Endodermal cell (in vitro differentiated cells): ENCODE measurements around the gene TUBB3. TPM values are rescaled to one million over a fixed set of nuclear protein-coding genes. Genes with fewer than 3 reads are reported as not detected.

Experiments
- DNase-seq: peaks from one replicate; pipeline ENCODE4 v3.0.0-alpha.2; 2017
- H3K27ac ChIP-seq: 2 replicates; pipeline ENCODE4 v1.5.1; 2013; ENCODE audit warnings: mild to moderate bottlenecking, low read depth, low read length, moderate library complexity
- H3K27me3 ChIP-seq: 2 replicates; pipeline ENCODE4 v1.6.1; 2013; ENCODE audit warnings: mild to moderate bottlenecking, low read length, moderate library complexity; ENCODE audit not compliant: insufficient read depth, control insufficient read depth, poor library complexity, severe bottlenecking
- H3K36me3 ChIP-seq: 2 replicates; pipeline ENCODE4 v1.7.0; 2013; ENCODE audit warnings: mild to moderate bottlenecking, low read length, moderate library complexity; ENCODE audit not compliant: control insufficient read depth, insufficient read depth
- H3K4me1 ChIP-seq: one replicate; pipeline ENCODE4 v1.7.0; 2013; ENCODE audit warnings: low read length; ENCODE audit not compliant: control insufficient read depth, insufficient read depth
- H3K4me3 ChIP-seq: 2 replicates; pipeline ENCODE4 v1.5.1; 2013; ENCODE audit warnings: mild to moderate bottlenecking, low read length, moderate library complexity
- H3K9ac ChIP-seq: 2 replicates; pipeline ENCODE4 v1.6.1; 2013; ENCODE audit warnings: mild to moderate bottlenecking, low read length, moderate library complexity; ENCODE audit not compliant: poor library complexity, severe bottlenecking; ENCODE audit errors: extremely low read depth
- H3K9me3 ChIP-seq: 2 replicates; pipeline ENCODE4 v1.6.1; 2013; ENCODE audit warnings: mild to moderate bottlenecking, low read length, moderate library complexity; ENCODE audit not compliant: control insufficient read depth
- H3K27ac Mint-ChIP-seq: 2 replicates; pipeline ENCODE4 v1.8.0; 2020; ENCODE audit warnings: mixed read lengths
- H3K27me3 Mint-ChIP-seq: 2 replicates; pipeline ENCODE4 v1.8.0; 2021; ENCODE audit warnings: mild to moderate bottlenecking, mixed read lengths; ENCODE audit not compliant: insufficient read depth
- H3K36me3 Mint-ChIP-seq: 2 replicates; pipeline ENCODE4 v1.8.0; 2020; ENCODE audit warnings: low read depth, mixed read lengths
- H3K4me1 Mint-ChIP-seq: 2 replicates; pipeline ENCODE4 v1.8.0; 2020; ENCODE audit warnings: mixed read lengths
- H3K4me3 Mint-ChIP-seq: 2 replicates; pipeline ENCODE4 v1.8.0; 2020; ENCODE audit warnings: mild to moderate bottlenecking, moderate library complexity, mixed read lengths
- H3K9me3 Mint-ChIP-seq: 2 replicates; pipeline ENCODE4 v1.8.0; 2020; ENCODE audit warnings: mild to moderate bottlenecking, mixed read lengths
- WGBS, 2 experiments: methylation state at CpG; one replicate each; pipeline versions ENCODE4 v1.1.5 to v1.1.7; 2013; ENCODE audit warnings: missing lambda C conversion rate in 2 of 2, mixed read lengths in 1 of 2; ENCODE audit not compliant: insufficient coverage in 1 of 2, insufficient read length in 1 of 2; 5-methylcytosine and 5-hydroxymethylcytosine counted together
- total RNA-seq, 2 donors: library from RNA; stranded (reverse); fragmentation: NEBNext Ultra II Directional in 1 of 2; extraction: Animal tissue kit (Norgen Biotek cat#: 25700) in 1 of 2; gene quantifications; 2 replicates in 1 of 2; 3 replicates in 1 of 2; pipeline ENCODE4 v1.2.1, GENCODE V29; 2021
- TF ChIP-seq, protein P1 (sequence below): fragments of 200-600 bp; sonication (generic); conservative IDR thresholded peaks from 2 replicates; pipeline ENCODE4 v1.5.0; 2021; ENCODE audit warnings: antibody characterized with exemption, mild to moderate bottlenecking

TUBB3 gene
- total RNA-seq, 2 donors from 2014 or later: 109 to 140 TPM

DNA sequence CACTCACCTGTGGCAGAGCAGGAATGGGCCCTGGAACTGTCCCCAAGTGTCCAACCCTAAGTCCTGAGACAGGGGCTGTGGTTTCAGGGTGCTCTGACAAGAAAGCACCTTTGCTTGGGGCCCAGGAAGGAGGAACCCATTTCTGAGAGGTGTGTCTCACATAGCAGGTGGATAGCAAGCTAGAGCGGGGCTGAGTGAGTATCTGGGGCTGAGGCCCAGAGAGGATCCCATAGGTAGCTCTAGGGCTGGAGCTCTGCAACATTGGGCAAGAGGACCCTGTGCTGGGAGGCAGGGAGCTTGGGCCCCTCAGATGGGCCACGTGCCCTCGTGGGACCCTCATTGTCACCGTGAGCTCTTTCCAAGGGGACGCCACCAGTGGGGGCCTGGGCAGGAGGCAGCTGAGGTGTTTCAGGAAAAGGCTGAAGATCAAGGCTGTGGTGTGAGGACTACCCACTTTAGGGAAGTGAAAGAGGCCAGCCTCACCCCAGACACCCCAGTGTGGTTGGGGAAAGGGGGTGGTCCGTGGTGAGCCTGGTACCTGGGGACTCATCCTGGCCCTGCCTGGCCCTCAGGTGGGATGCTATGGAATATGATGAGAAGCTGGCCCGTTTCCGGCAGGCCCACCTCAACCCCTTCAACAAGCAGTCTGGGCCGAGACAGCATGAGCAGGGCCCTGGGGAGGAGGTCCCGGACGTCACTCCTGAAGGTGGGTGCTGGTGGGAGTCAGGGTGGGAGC, 30.7 kb downstream of the TUBB3 start:
- no peak for DNase-seq
- Histone ChIP-seq H3K4me1 (no peaks in the 10 kb centered on the region), H3K27me3 (no peaks in the 10 kb centered on the region), H3K9ac (no peak overlapping the region), H3K36me3 (peaks cover 30% of the 10 kb centered on the region), H3K4me3 (no peak overlapping the region), H3K9me3 (no peaks in the 10 kb centered on the region), H3K27ac (no peak overlapping the region)
- TF ChIP-seq, protein P1, sequence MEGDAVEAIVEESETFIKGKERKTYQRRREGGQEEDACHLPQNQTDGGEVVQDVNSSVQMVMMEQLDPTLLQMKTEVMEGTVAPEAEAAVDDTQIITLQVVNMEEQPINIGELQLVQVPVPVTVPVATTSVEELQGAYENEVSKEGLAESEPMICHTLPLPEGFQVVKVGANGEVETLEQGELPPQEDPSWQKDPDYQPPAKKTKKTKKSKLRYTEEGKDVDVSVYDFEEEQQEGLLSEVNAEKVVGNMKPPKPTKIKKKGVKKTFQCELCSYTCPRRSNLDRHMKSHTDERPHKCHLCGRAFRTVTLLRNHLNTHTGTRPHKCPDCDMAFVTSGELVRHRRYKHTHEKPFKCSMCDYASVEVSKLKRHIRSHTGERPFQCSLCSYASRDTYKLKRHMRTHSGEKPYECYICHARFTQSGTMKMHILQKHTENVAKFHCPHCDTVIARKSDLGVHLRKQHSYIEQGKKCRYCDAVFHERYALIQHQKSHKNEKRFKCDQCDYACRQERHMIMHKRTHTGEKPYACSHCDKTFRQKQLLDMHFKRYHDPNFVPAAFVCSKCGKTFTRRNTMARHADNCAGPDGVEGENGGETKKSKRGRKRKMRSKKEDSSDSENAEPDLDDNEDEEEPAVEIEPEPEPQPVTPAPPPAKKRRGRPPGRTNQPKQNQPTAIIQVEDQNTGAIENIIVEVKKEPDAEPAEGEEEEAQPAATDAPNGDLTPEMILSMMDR: no peak
- peaks cover 32% of the 10 kb centered on the region for H3K36me3 Mint-ChIP-seq
- H3K27ac Mint-ChIP-seq: no peak overlapping the region
- WGBS, 2 experiments: 88 to 100% methylated on average over 2 to 7 of the region's 11 CpGs
- no peaks in the 10 kb centered on the region for H3K4me1 Mint-ChIP-seq
- peaks cover 3% of the 10 kb centered on the region for H3K27me3 Mint-ChIP-seq
- no peak overlapping the region for H3K4me3 Mint-ChIP-seq
- no peaks in the 10 kb centered on the region for H3K9me3 Mint-ChIP-seq

DNA sequence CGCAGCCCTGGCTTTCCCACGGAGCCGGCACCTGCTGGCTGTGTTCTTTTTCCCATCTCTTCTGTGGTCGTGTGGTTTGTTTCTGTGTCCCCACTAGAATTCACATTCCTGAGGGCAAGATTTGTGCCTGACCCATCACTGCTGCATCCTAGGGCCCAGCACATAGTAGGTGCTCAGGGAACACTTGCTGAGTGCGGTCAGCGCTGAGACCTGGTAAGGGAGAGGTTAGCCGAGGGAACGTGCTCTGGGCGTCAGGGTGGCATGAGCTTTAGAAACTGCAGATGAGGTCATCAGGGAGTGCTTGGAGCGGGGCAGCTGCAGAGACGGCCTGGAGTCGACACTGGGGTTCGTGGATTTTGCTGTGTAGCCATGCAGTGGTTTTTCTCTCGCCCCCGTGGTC, 31.3 kb downstream of the TUBB3 start:
- Histone ChIP-seq H3K27me3 (no peaks in the 10 kb centered on the region), H3K27ac (no peak overlapping the region), H3K9me3 (no peaks in the 10 kb centered on the region), H3K4me1 (no peaks in the 10 kb centered on the region), H3K36me3 (peaks cover 34% of the 10 kb centered on the region), H3K9ac (no peak overlapping the region), H3K4me3 (no peak overlapping the region)
- Mint-ChIP-seq H3K27me3 (peaks cover 3% of the 10 kb centered on the region), H3K27ac (peak overlapping the region; percentile 30), H3K36me3 (peaks cover 37% of the 10 kb centered on the region), H3K4me1 (no peaks in the 10 kb centered on the region), H3K9me3 (no peaks in the 10 kb centered on the region), H3K4me3 (no peak overlapping the region)
- 96 to 100% methylated on average over 14 to 15 of the region's 15 CpGs for WGBS, 2 experiments
- no peak for DNase-seq
- TF ChIP-seq, protein P1: no peak

DNA sequence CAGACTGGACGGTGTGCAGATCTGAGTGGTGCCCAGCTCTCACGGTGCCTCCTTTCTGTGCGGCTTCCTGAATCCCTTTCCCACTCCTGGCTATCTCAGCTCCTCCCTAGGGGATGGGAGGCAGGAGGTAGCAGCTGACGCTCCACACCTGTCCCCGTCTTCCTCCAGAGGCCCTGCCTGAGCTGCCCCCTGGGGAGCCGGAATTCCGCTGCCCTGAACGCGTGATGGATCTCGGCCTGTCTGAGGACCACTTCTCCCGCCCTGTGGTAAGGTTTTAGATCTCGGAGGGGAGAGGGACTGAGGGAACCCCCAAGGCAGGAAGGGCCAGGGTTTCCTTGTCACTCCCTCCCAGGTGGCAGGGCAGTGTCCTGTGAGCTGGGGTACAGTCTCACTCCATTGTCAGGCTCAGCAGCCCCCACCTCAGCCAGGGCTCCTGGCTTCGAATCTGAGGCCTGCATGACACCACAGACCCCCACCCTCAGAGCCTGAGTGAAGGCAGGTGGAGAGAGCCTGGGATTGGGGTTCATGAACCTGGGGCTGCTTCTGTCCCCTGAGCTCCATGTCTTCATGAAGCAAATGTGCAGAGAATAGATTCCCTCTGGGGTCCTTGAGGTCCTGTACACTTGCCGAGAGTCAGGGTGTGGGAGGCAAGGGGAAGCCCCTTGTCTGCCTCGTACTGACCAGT, 32.0 kb downstream of the TUBB3 start:
- H3K9ac ChIP-seq: no peak overlapping the region
- no peak overlapping the region for H3K4me3 Mint-ChIP-seq
- H3K36me3 Mint-ChIP-seq: peaks cover 43% of the 10 kb centered on the region
- H3K9me3 ChIP-seq: no peaks in the 10 kb centered on the region
- no peaks in the 10 kb centered on the region for H3K4me1 ChIP-seq
- H3K36me3 ChIP-seq: peaks cover 34% of the 10 kb centered on the region
- no peaks in the 10 kb centered on the region for H3K4me1 Mint-ChIP-seq
- no peak overlapping the region for H3K4me3 ChIP-seq
- H3K27me3 ChIP-seq: no peaks in the 10 kb centered on the region
- H3K9me3 Mint-ChIP-seq: no peaks in the 10 kb centered on the region
- WGBS, 2 experiments: 90 to 95% methylated on average over 7 to 15 of the region's 15 CpGs
- DNase-seq: peak; percentile 72
- no peaks in the 10 kb centered on the region for H3K27me3 Mint-ChIP-seq
- no peak overlapping the region for H3K27ac ChIP-seq
- peak overlapping the region; percentile 30 for H3K27ac Mint-ChIP-seq
- TF ChIP-seq, protein P1: no peak
